Measurements from ENCODE around the gene EPHA3.

GRCh38 chr3:89154416-89154815, 47.0 kb downstream of the EPHA3 start:
- TF ChIP-seq POLR2A (IDR thresholded peaks at IDR 0.05) (no peak), CTCF (IDR thresholded peaks at IDR 0.05) (no peak)

Data from ovary (tissue), 3 donors.